GM12874 (cell line): ENCODE results near the gene IQCH.

ENCODE experiments used
- TF ChIP-seq, protein P1 (sequence below): IDR thresholded peaks from 2 replicates; pipeline ENCODE4 v1.5.1; 2011; ENCODE audit warnings: low read depth, mild to moderate bottlenecking, control low read depth, low read length, moderate library complexity; ENCODE audit not compliant: insufficient read depth

Gene IQCH

DNA sequence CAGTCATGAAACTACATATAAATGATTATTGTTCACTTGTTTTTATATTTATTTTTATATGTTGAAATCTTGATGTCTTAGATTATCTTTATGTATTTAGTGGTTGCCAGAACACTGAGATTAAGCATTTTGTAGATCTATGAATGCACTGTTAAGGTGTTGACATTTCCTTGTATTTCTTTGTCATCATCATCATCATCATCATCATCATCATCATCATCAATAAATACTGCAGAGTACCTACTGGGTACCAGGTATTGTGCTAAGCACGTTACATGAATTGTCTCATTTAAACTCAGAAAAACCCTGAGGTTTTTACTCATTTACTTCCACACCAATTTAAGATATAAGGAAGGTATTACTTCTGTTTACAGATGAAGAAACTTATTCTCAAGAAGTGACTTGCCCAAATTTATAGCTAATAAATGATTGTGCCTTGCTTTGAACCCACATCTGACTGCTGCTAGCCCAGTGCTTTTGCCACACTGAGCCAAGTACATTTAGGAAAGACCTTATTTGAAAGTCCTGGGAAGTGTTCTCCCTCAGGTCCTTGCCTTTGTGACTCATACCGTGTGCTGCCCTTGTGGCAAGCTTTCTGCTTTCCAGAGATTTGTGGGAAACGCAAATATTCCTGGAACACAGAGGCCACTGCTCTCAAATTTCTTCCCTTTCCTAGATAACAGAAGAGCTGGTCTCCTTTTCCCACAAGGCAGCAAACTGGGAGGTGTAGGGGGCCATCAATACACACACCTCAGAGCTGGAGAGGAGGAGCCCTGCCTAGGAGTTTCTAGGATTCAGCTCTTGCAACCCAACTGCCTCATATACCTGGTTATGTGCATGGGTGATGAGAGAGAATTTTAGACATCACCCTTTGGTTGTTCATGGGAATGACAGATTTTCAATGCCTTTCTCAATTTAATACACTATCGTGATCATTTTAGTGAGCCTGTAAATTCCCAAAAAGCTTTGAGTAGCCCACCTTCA is 150.9 kb downstream of the IQCH start:
- TF ChIP-seq, protein P1, sequence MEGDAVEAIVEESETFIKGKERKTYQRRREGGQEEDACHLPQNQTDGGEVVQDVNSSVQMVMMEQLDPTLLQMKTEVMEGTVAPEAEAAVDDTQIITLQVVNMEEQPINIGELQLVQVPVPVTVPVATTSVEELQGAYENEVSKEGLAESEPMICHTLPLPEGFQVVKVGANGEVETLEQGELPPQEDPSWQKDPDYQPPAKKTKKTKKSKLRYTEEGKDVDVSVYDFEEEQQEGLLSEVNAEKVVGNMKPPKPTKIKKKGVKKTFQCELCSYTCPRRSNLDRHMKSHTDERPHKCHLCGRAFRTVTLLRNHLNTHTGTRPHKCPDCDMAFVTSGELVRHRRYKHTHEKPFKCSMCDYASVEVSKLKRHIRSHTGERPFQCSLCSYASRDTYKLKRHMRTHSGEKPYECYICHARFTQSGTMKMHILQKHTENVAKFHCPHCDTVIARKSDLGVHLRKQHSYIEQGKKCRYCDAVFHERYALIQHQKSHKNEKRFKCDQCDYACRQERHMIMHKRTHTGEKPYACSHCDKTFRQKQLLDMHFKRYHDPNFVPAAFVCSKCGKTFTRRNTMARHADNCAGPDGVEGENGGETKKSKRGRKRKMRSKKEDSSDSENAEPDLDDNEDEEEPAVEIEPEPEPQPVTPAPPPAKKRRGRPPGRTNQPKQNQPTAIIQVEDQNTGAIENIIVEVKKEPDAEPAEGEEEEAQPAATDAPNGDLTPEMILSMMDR = no peak

DNA sequence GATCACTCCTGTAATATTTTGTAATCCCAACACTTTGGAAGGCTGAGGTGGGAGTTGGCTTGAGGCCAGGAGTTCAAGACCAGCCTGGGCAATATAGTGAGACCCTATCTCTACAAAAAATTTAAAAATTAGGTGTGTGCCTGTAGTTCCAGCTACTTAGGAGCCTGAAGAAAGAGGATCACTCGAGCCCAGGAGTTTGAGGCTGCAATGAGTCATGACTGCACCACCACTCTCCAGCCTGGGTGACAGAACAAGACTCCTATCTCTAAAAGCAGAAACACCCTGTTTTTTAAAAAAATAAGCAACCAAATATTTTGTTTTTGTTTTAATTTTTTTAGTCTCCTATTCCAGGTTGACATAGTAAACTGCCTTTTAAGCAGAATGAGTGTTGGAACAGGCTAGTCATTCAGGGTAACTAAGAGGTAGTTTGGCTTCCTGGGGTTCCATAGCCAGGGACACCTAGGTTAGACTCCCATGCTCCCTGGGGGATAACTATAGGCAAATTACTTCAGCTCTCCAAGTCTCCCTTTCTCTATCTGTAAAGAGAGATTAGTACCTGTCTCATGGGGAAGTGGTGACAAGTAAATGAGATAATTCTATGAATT is 151.8 kb downstream of the IQCH start:
- TF ChIP-seq, protein P1 = no peak

DNA sequence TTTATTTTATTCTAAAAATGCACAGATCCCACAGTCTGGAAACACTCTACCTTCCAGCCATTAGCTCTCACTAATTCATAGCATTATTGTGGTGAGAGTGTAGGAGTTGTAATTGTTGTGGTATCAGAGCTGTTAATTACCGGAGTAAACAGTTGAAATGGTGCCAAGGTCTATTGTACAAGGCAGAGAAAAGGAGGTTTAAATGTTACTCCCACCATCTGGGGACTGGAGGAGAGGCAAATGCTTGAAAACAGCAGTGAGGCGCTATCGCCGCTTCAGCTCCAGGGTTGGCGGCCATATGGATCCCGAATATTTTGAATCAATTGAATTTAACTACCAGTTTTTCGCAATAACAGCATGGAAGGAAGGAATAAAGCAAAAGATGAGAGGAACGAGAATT is 153.2 kb downstream of the IQCH start:
- TF ChIP-seq, protein P1 = no peak

DNA sequence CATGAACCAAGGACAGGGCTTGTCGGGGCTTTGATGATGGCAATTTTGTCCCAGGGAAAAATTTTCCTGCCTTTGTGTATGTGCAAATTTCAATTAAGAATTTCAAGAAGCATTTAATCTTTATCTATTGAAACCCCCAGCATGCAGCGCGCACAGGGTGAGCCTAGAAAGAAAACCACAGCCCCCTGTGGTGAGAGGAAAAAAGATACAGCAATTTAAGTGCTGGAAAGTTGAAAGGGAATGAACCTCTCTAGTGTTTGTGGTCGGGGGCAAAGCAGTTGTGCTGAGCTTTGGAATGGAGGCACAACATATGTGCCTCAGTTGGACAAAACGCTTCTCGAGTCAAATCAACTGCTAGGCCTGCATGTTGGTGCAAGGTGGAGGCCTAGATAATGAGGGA is 154.6 kb downstream of the IQCH start:
- TF ChIP-seq, protein P1 = no peak

DNA sequence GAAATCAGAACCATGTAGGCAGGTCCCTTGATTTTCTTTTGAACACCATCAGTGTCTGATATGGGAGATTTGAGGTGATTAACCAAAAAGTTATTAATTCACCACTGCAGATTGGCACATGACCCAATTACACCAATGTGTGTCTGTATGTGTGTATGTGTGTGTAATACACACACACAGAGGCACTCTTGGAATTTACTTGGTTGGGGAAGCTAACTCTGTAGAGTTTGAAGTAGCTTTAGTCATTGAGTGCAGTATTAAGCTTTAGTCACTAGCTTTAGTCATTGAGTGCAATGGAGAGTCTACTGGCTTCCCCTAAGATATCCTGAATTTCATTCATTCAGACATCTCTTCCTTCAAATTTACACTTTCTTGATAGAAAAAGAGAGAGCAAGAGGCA is 156.9 kb downstream of the IQCH start:
- TF ChIP-seq, protein P1 = no peak

DNA sequence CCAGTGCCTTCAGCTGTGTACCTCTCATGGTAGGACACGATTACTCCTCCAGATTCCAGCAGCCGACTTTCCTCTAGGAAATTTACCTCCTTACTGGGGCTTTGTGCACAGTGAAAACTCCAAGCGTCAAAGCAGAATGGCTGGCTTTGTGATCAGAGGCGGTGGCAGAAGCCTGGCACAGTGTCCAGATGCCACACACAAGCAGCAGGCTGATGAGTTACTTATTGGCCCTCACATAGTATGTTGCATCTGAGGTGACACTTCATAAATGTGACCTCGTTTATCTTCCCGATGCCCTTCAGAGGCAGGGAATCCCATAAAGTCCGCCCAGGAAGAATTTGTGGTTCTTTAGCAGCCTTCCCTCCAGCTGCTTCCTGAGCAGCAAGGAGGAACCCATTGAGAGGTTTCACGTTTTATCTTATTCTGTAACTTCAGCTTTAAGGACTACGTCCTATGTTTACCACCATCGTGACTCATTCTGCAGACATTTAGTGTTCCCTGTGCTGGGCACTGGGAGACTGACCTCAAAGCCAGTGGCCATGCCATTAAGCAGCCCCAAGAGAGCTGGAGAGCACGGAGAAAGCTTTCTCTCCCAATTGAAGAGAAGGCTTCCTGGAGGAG is 159.3 kb downstream of the IQCH start:
- TF ChIP-seq, protein P1 = no peak

DNA sequence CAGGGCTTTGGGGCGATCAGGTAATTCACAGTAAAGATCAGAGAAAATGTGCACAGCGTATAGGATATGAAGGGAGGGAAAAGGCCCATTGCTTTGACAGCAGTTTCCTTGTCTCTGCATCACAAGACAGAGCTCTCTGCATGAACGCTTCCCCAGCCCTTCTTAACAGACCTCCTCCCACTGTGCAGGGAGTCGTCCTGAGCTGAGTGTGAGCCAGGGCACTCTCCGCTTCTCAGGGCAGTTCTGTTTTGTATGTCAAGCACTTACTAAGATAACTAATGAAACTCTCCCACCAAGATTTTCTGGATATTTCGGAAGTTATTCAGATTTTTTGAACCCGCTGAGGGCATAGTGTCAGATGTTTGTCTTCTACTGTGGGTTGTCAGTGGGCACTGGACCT is 160.6 kb downstream of the IQCH start:
- TF ChIP-seq, protein P1 = no peak
